ENCODE data around the gene VEGFA.

- no peak for TF ChIP-seq FOXP2 (optimal IDR thresholded peaks at IDR 0.05; ENCODE audit: control extremely low read depth, extremely low read length, insufficient read depth)
- no peak for TF ChIP-seq POLR2AphosphoS5 (IDR thresholded peaks at IDR 0.05; ENCODE audit: borderline replicate concordance, low read depth, low read length)
- no peak for TF ChIP-seq EZH2 (IDR thresholded peaks at IDR 0.05)
Measured at GRCh38 chr6:43799551-43800297, 29.7 kb downstream of the VEGFA start.

Measured in SK-N-MC (cell line).